Measurements from ENCODE around the gene SEC62. TPM values are rescaled to one million over a fixed set of nuclear protein-coding genes. Genes with fewer than 3 reads are reported as not detected.
"Not testable (repeated sequence)": the region's sequence is repeated elsewhere in the genome, so short reads cannot be mapped to it uniquely, and the experiment has no call there.

The SEC62 gene
- total RNA-seq, 1 donor from 2014 or later = 74.5 TPM

DNA sequence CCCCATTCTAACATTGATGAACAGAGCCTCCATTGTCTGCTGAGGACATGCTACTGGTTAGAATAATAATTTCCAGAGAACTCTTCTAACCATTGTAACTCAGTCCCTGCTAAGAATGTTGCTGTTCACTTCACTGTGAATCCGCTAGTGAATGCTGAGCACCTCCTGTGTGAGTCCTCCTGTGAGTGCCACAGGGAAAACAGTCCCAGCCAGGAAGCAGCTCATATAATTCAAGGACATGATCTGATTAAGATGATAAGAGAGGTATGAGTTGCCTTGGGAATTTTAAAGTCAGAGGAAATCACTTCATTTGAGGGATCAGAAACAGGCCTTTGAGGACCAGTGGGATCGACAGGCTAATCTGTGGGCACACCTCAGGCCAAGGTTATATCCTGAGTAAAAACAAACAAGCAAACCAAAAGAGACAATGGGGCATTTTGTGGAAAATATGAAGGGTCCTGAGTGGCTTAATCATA, 37.3 kb downstream of the SEC62 start:
- intact Hi-C loops (cut with DNase I) = no loop called here
- no peak for DNase-seq (ENCODE audit: low spot score)

- peak; percentile 78 for DNase-seq (ENCODE audit: low spot score)
- intact Hi-C loops (cut with DNase I) = no loop called here
These were observed 40.5 kb downstream of the SEC62 start for GRCh38 chr3:170007031-170007663.

- no peak for DNase-seq (ENCODE audit: low spot score)
- intact Hi-C loops (cut with DNase I) = no loop called here
These were observed 43.9 kb downstream of the SEC62 start for GRCh38 chr3:170010498-170010897.

DNA sequence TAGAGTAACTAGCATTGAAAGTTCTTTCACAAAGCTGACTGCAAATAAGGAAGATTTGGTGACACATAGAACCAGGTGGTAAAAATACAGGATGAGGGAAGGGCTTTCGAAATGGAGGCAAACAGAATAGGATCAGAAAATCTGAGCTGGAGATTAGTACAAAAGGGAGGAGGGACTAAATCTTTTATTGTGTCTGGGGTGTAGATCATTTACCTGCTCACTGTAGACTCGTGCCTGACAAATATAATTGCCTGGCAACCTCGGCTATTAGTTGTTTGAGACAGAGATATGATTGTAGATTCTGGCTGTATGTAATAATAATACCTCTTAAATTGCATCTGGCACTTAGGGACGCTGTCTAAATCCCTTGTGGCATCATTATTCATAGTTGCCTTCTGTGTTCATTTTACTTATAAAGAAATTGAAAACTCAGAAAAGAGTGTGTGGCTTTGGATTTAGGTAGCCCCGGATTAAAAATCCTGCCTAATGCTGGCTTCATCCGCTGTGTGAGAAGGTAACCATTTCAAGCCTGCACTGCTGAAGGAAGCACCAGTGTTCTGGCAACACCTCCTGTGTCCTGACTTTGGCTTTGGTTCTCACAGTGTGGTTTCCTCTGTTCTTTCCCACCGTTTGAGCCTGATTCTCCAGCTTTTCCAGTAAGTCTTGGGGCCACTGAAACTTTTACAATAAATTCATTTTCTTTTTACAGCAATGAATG, 46.2 kb downstream of the SEC62 start:
- intact Hi-C loops (cut with DNase I) = no loop called here
- no peak for DNase-seq (ENCODE audit: low spot score)

DNA sequence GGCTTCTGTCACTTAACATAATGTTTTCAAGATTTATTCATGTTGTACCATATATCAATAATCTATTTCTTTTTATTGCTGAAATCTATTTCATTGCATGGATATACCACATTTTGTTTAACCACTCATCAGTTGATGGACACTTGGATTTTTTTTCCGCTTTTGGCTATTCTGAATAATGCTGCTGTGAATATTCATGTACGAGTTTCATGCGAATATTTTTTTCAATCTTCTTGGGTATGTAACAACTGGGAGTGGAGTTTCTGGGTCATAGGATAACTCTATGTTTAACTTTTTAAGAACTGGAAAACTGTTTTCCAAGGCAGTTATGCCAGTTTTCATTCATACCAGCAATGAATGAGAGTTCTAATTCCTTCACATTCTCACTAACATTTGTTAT, 49.5 kb downstream of the SEC62 start:
- no peak for DNase-seq (ENCODE audit: low spot score)
- intact Hi-C loops (cut with DNase I) = no loop called here

GRCh38 chr3:170019306-170019705, 52.7 kb downstream of the SEC62 start:
- DNase-seq (ENCODE audit: low spot score); intact Hi-C loops (cut with DNase I): not testable (repeated sequence)

DNA sequence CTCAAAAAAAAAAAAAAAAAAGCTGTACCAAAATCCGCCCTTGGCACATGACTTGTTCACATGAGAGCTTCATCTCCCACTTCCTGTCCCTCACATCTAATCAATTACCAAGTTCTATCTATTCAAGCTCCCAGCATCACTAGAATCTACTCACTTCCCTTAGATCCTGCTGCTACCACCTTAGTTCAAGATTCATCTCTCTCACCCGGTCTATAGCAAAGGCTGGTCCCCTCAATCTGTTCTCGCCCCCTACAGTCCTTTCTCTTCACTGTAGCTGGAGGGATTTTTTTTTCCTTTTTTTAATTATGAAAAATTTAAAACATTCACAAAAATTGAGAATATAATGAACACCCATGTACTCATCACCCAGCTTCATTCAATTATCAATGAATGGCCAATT, 54.5 kb downstream of the SEC62 start:
- intact Hi-C loops (cut with DNase I) = no loop called here

DNA sequence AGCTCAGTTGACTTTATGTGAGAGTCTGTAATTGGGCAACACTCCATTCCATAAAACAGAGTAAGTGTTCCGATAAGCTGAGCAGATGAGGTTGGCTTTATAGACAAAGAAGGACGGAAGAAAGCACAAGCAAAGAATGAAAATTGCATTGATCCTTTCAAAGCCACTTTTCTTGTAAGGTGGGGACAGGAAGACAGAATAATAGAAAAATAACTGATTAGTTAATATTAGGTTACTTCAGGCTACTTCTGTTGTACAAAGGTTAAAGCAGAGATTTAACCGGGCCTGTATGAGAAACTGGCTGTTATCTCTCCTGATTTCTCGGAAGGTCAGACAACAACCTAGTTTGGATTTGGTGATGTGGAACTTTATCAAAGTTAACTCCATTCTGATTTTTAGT, 55.7 kb downstream of the SEC62 start:
- intact Hi-C loops (cut with DNase I) = no loop called here

More for the DNA sequence above, 54.5 kb downstream of the SEC62 start:
- no peak for DNase-seq (ENCODE audit: low spot score)

DNA sequence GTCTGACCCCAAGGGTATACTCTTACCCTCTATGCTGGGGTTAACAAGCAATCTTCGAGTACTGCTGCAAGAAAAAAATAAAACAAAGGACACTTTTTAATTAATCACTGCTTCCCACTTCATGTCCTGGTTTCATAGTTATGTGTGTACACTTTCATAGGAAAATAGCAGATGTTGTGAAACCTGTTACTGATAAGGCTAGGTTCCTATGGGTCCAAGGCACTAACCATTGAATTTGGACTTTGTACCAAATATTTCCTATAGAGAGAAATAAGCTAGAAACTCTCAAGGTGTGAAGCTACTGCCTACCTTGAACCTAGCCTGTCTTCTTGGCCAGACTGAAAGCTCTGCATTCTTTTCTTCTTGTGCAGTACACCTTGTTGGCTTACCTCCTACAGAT, 56.6 kb downstream of the SEC62 start:
- intact Hi-C loops (cut with DNase I) = no loop called here
- no peak for DNase-seq (ENCODE audit: low spot score)

More for the DNA sequence above, 55.7 kb downstream of the SEC62 start:
- DNase-seq (ENCODE audit: low spot score) = no peak

DNA sequence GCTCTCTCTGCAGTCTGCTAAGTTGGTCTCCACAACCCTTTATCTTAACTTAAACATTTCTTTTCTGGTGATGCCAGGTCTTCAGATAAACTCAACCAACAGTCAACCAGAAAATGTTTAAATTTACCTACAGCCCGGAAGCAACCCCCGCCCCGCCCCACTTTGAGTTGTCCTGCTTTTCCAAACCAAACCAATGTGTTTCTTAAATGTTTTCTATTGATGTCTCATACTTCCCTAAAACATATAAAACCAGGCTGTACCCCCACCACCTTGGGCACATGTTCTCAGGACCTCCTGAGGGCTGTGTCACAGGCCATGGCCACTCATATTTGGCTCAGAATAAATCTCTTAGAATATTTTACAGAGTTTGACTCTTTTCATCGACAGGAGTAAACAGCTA, 58.0 kb downstream of the SEC62 start:
- intact Hi-C loops (cut with DNase I) = no loop called here
- no peak for DNase-seq (ENCODE audit: low spot score)

- intact Hi-C loops (cut with DNase I) = no loop called here
- no peak for DNase-seq (ENCODE audit: low spot score)
These were observed 60.9 kb downstream of the SEC62 start for GRCh38 chr3:170027233-170028102.

GRCh38 chr3:170033489-170033888, 66.9 kb downstream of the SEC62 start:
- intact Hi-C loops (cut with DNase I) = no loop called here
- no peak for DNase-seq (ENCODE audit: low spot score)

- intact Hi-C loops (cut with DNase I) = no loop called here
- peak; percentile 93 for DNase-seq (ENCODE audit: low spot score)
These were observed 71.1 kb downstream of the SEC62 start, which contains the start of gene GPR160 for GRCh38 chr3:170037463-170038433. GPR160 (plus strand) TSS chr3:170037995; CDS start chr3:170083973, 45,978 bp downstream.

DNA sequence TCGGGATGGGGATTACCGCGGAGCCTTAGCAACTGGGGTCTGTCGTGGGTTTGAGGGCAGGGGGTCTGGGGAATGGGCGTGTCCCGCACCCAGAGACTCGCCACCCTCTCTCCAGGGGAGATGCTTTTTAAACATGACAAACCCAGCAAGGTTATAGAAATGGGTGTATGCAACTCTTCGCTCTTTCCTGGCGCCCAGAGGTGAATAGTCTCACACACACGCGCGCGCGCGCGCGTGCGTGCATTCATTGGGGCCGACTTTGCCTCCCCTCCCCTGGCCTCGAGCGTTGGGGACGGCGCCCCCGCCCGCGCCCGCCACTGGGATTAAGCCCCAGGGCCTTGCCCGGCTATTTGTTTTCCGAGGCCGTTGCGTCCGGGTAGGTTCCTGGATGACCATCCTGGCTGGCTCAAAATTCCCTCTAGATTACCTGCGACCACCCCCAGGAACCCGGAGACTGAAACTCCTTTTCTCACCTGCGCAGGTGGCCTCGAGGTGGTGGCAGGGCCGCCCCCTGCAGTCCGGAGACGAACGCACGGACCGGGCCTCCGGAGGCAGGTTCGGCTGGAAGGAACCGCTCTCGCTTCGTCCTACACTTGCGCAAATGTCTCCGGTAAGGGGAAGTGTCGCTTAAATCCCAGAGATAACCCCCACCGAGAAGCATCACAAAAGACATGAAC, 72.0 kb downstream of the SEC62 start:
- intact Hi-C loops (cut with DNase I) = no loop called here
- DNase-seq (ENCODE audit: low spot score) = peak; percentile 82

GRCh38 chr3:170040418-170040817, 73.8 kb downstream of the SEC62 start:
- DNase-seq (ENCODE audit: low spot score) = no peak
- intact Hi-C loops (cut with DNase I) = no loop called here

- intact Hi-C loops (cut with DNase I) = no loop called here
- no peak for DNase-seq (ENCODE audit: low spot score)
These were observed 76.9 kb downstream of the SEC62 start for GRCh38 chr3:170043506-170043905.

GRCh38 chr3:170044271-170044670, 77.7 kb downstream of the SEC62 start:
- no peak for DNase-seq (ENCODE audit: low spot score)
- intact Hi-C loops (cut with DNase I) = no loop called here

DNA sequence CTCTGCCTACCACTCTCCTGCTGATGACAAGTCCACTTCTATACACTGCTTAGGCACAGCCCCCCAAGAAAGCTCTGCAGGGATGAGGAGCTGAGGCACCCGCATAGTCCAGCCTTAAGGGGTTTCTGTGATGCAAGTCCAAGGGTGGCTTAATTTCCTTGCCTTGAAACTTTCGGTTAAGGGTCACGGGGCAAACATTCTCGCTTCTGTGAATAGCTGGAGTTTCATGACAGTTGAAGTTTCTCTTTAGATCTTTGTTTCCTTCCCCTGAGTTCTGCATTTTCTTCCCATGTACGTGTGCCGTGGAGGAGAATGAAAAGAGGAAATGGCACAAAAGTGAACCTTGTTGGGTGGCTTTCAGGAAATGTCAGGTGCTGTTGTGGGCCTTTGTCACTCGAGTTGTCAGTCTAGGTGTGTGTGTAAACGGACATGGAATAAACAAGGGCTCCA, 78.2 kb downstream of the SEC62 start:
- intact Hi-C loops (cut with DNase I) = no loop called here
- no peak for DNase-seq (ENCODE audit: low spot score)
